CD4-positive, alpha-beta T cell treated with Interleukin-10 for 1 hour (primary cell): ENCODE measurements around the gene DRD1.
"Not testable (repeated sequence)": the region's sequence is repeated elsewhere in the genome, so short reads cannot be mapped to it uniquely, and the experiment has no call there.

ENCODE experiments used
- DNase-seq: peaks from one replicate; pipeline ENCODE4 v3.0.0-alpha.2; 2020

Gene DRD1

DNA sequence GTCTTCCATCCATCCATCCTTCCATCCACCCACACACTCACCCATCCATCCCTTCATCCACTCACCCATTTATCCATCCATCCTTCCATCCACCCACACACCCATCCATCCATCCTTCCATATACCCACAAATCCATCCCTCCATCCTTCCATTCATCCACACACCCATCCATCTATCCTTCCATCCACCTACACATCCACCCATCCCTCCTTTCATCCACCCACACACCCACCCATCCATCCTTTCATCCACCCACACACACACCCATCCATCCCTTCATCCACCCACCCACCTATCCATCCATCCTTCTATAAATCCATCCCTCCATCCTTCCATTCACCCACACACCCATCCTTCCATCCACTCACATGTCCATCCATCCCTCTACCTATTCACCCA, 23.6 kb downstream of the DRD1 start:
- DNase-seq, result no peak

DNA sequence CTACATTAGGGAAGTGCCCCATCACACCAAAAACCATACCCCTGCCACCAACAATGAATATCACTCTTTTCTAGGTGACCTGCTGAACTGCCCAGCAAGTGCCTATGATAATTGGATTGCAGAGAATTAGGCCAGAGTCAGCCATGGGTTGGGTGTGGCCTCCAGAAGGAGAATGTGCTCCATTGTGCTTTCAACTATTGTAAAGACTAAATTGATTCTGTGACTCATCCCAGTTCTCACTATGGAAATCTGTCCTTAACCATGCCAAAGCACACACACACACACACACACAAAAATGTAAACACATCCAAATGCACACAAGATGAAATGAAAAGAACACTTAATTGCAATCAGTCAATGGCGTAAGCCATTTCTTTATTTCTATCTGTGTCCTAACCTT, 25.7 kb downstream of the DRD1 start:
- DNase-seq, result no peak

GRCh38 chr5:175417384-175417783, 26.6 kb downstream of the DRD1 start:
- no peak for DNase-seq

DNA sequence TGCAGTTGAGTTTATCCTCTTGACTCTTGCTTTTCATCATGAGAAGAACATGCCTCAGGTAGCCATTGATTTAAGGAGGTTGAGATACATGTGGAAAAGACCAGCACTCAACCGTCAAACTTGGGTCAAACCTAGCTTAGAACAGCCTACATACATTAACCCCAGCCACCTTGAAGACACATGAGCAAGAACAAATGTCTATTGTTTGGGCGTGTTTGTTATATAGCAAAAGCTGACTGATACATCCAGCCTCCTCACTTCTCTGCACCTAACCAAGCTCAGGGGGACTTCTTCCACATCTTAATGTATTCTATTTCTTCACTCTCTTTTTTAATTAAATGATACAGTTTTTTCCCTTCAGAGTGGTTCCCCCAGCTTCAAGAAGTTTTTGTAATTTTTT, 28.7 kb downstream of the DRD1 start:
- DNase-seq, result no peak

DNA sequence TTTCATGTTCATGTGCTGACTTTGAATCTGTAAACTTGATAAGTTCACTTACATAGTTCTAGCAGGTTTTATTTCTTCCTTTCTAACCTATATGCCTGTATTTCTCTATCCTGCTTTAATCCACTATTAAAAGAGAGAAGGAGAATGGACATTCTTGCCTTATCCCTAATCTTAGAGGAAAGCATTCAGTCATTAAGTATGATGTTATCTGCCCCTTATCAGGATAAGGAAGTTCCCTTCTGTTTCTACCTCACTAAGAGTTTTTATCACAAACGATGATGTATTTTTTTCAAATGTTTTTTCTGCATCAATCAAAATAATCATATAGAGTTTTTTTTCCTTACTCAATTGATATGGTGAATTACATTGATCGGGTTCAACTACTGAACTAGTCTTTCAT, 33.1 kb downstream of the DRD1 start:
- no peak for DNase-seq

DNA sequence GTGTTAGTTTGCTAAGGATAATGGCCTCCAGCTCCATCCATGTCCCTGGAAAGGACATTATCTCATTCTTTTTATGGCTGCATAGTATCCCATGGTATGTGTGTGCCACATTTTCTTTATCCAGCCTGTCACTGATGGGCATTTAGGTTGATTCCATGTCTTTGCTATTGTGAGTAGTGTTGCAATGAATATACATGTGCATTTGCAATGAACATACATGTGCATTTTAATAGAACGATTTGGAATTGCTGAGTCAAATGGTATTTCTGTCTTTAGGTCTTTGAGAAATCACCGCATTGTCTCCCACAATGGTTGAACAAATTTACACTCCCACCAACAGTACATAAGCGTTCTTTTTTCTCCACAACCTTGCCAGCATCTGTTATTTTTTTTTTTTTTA, 37.7 kb downstream of the DRD1 start:
- DNase-seq, result no peak

DNA sequence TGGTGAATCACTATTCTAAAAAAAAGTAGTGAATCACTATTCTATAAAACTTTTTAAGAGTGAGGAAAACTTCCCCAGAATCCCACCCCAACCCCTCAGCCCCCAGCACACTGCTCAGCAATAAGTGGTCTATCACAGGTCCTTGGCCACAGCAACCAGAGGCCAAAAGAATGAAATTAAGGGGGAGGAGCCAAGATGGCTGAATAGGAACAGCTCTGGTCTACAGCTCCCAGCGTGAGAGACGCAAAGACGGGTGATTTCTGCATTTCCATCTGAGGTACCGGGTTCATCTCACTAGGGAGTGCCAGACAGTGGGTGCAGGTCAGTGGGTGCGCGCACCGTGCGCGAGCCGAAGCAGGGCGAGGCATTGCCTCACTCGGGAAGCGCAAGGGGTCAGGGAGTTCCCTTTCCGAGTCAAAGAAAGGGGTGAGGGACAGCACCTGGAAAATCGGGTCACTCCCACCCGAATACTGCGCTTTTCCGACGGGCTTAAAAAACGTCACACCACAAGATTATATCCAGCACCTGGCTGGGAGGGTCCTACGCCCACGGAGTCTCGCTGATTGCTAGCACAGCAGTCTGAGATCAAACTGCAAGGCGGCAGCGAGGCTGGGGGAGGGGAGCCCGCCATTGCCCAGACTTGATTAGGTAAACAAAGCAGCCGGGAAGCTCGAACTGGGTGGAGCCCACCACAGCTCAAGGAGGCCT, 46.2 kb downstream of the DRD1 start:
- DNase-seq, result not testable (repeated sequence)

GRCh38 chr5:175395430-175395829, 48.6 kb downstream of the DRD1 start:
- DNase-seq, result not testable (repeated sequence)

DNA sequence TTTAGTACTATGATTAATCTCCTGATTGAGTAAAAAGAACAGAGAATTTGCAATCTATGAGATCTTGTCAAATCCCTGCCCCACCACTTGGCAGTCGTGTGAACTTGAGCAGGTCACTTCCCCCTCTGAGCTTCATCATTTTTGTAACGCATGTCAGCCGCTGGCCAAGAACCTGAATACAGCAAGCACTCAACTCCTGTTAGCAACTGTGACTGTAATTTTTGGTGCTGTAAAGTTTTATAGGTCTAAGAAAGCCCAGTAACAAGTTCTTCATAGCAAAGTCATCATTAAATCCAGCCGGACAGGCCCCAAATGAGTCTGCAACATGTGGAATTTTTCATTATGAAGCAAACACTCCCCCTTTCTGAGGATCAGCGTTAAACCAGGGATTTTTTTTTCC, 49.4 kb downstream of the DRD1 start:
- DNase-seq, result no peak

DNA sequence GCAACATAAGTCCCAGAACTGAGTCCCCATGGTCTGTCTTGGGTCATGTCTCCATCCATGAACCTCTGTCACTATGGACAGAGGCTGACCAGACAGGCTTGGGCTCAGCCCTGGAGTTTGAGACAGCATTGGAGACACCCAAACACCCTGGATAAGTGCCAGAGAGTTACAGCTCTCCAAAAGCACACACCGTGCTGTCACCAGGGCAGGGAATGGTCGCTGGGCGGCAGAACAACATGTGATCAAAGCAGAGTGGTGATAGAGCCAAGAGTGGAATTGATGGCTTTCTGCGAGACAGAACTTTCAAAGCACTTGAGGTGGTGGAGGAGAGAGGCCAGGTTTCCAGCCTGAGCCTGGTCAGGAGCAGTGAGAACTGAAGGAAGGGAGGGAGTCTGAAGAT, 50.1 kb downstream of the DRD1 start:
- no peak for DNase-seq

- DNase-seq, result no peak
Measured at GRCh38 chr5:175392236-175392635, 51.7 kb downstream of the DRD1 start.

DNA sequence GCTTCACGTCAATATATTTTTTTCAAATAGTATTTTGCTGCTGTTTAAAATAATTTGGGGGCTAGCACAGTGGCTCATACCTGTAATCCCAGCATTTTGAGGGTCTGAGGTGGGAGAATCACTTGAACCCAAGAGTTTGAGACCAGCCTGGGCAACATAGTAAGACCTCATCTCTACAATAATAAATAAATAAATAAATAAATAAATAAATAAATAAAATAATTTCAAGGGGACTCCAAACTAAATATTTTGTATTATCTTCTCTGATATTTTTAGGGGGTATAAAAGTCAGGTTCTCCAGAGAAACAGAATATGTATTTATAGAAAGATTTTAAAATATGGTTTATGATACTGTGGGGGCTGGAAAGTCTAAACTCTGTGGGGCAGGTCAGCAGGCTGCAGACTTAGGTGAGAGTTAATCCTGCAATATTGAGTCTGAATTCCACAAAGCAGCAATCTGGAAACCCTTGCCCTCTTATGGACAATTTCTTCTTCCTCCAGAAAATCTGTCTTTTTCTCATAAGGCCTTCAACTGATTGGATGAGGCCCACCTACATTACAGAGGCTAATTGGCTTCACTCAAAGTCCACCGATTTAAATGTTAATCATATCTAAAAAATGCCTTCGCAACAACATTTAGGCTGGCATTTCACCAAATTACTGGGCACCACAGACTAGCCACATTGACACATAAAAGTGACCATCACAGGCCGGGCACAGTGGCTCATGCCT, 53.5 kb downstream of the DRD1 start:
- DNase-seq, result no peak
